Hippocampal formation (tissue), 2 donors: ENCODE data around the gene GNAZ.

Experiments
- DNase-seq, 2 donors: peaks; one replicate each; lab custom pipeline; 2025; lab: John Stamatoyannopoulos, UW

Gene GNAZ

GRCh38 chr22:23155143-23155542, 84.8 kb downstream of the GNAZ start:
- no peak for DNase-seq

- DNase-seq = no peak
These were observed 85.5 kb downstream of the GNAZ start for GRCh38 chr22:23155831-23156230.

GRCh38 chr22:23156286-23156685, 86.0 kb downstream of the GNAZ start:
- no peak for DNase-seq

- DNase-seq = no peak
These were observed 87.5 kb downstream of the GNAZ start for GRCh38 chr22:23157560-23158515.

- no peak for DNase-seq
These were observed 88.4 kb downstream of the GNAZ start for GRCh38 chr22:23158516-23159290.

- no peak for DNase-seq
These were observed 88.9 kb downstream of the GNAZ start for GRCh38 chr22:23159291-23159630.

- no peak for DNase-seq
These were observed 90.7 kb downstream of the GNAZ start for GRCh38 chr22:23161029-23161428.

GRCh38 chr22:23161574-23161973, 91.3 kb downstream of the GNAZ start:
- DNase-seq = no peak

GRCh38 chr22:23163665-23164064, 93.3 kb downstream of the GNAZ start:
- peak; percentile 69 for DNase-seq

- no peak for DNase-seq
These were observed 93.8 kb downstream of the GNAZ start for GRCh38 chr22:23164091-23164490.

GRCh38 chr22:23166042-23166831, 95.9 kb downstream of the GNAZ start:
- no peak for DNase-seq

- DNase-seq = no peak
These were observed 96.7 kb downstream of the GNAZ start for GRCh38 chr22:23166841-23167616.

- DNase-seq = no peak
These were observed 98.2 kb downstream of the GNAZ start for GRCh38 chr22:23168391-23169042.

GRCh38 chr22:23169043-23169406, 98.7 kb downstream of the GNAZ start:
- no peak for DNase-seq
